WTC11 (cell line): ENCODE results near the gene STK39. TPM values are rescaled to one million over a fixed set of nuclear protein-coding genes. Genes with fewer than 3 reads are reported as not detected.

ENCODE experiments used
- ATAC-seq: fragments of 200-7000 bp; cut with Tn5 transposase; 2 replicates; pipeline ENCODE4 v1.10.0; 2021; ENCODE audit warnings: mild to moderate bottlenecking, moderate library complexity
- CTCF ChIA-PET: fragments of 300-600 bp; sonication (Branson Sonifier 250); formaldehyde crosslinking; loops from one replicate; lab custom pipeline; 2021; ENCODE audit warnings: antibody characterized with exemption; lab: Charles Lee
- POLR2A ChIA-PET: fragments of 350-600 bp; sonication (Branson Sonifier 250); formaldehyde crosslinking; loops from one replicate; lab custom pipeline; 2021; ENCODE audit warnings: antibody characterized with exemption; lab: Charles Lee
- DNase-seq: peaks from one replicate; pipeline ENCODE4 v3.0.0; 2021; ENCODE audit warnings: low spot score
- H3K27ac Mint-ChIP-seq: 2 replicates; pipeline ENCODE4 v1.8.0; 2021; ENCODE audit warnings: mixed read lengths
- H3K27me3 Mint-ChIP-seq: 2 replicates; pipeline ENCODE4 v1.8.0; 2021; ENCODE audit warnings: low read depth, mild to moderate bottlenecking, moderate library complexity, mixed read lengths
- H3K36me3 Mint-ChIP-seq: 2 replicates; pipeline ENCODE4 v1.8.0; 2021; ENCODE audit warnings: mixed read lengths
- H3K4me1 Mint-ChIP-seq: 2 replicates; pipeline ENCODE4 v1.8.0; 2022; ENCODE audit warnings: mixed read lengths
- H3K4me3 Mint-ChIP-seq: 2 replicates; pipeline ENCODE4 v1.8.0; 2021; ENCODE audit warnings: mild to moderate bottlenecking, moderate library complexity, mixed read lengths
- H3K9me3 Mint-ChIP-seq: 2 replicates; pipeline ENCODE4 v1.8.0; 2021; ENCODE audit warnings: mixed read lengths
- E2F5 ChIP-seq: sonication (generic); formaldehyde crosslinking; IDR thresholded peaks from 2 replicates; pipeline ENCODE4 v1.8.1; 2022; ENCODE audit warnings: mild to moderate bottlenecking, moderate library complexity, missing genetic modification reagents
- FOXP1 ChIP-seq: sonication (generic); formaldehyde crosslinking; IDR thresholded peaks from 2 replicates; pipeline ENCODE4 v1.8.0; 2022; ENCODE audit warnings: missing genetic modification reagents, mild to moderate bottlenecking, moderate library complexity, borderline replicate concordance
- HMGA2 ChIP-seq: fragments of 250-450 bp; sonication (Bioruptor Pico); IDR thresholded peaks from 2 replicates; pipeline ENCODE4 v1.4.0; 2021; ENCODE audit warnings: mild to moderate bottlenecking, moderate library complexity
- HMGXB4 ChIP-seq: sonication (generic); formaldehyde crosslinking; IDR thresholded peaks from 2 replicates; pipeline ENCODE4 v1.8.1; 2023; ENCODE audit warnings: mild to moderate bottlenecking, moderate library complexity, missing genetic modification reagents
- PRDM15 ChIP-seq: sonication (generic); formaldehyde crosslinking; IDR thresholded peaks from 2 replicates; pipeline ENCODE4 v1.8.0; 2022; ENCODE audit warnings: missing genetic modification reagents
- SP1 ChIP-seq: sonication (generic); formaldehyde crosslinking; conservative IDR thresholded peaks from 2 replicates; pipeline ENCODE4 v1.8.1; 2022; ENCODE audit warnings: missing genetic modification reagents
- USF2 ChIP-seq: sonication (generic); formaldehyde crosslinking; IDR thresholded peaks from 2 replicates; pipeline ENCODE4 v1.8.1; 2023; ENCODE audit warnings: mild to moderate bottlenecking, missing genetic modification reagents, moderate library complexity
- ZNF219 ChIP-seq: sonication (generic); formaldehyde crosslinking; IDR thresholded peaks from 2 replicates; pipeline ENCODE4 v1.8.0; 2023; ENCODE audit warnings: missing genetic modification reagents, mild to moderate bottlenecking, borderline replicate concordance
- ZNF317 ChIP-seq: sonication (generic); formaldehyde crosslinking; IDR thresholded peaks from 2 replicates; pipeline ENCODE4 v1.8.1; 2023; ENCODE audit warnings: low read depth, mild to moderate bottlenecking, moderate library complexity, missing genetic modification reagents, borderline replicate concordance
- total RNA-seq: library from RNA; stranded (reverse); gene quantifications from 3 replicates; pipeline ENCODE4 v1.2.3, GENCODE V29; 2021
- TF ChIP-seq, protein P1 (sequence below): sonication (generic); formaldehyde crosslinking; IDR thresholded peaks from 2 replicates; pipeline ENCODE4 v1.8.1; 2023; ENCODE audit warnings: mild to moderate bottlenecking, missing genetic modification reagents
- TF ChIP-seq, protein P2 (sequence below): sonication (generic); formaldehyde crosslinking; conservative IDR thresholded peaks from 2 replicates; pipeline ENCODE4 v1.8.1; 2023; ENCODE audit warnings: mild to moderate bottlenecking, low read depth, missing genetic modification reagents, moderate library complexity
- TF ChIP-seq, protein P3 (sequence below): sonication (generic); formaldehyde crosslinking; IDR thresholded peaks from 2 replicates; pipeline ENCODE4 v1.8.1; 2022; ENCODE audit warnings: missing genetic modification reagents, borderline replicate concordance
- TF ChIP-seq, protein P4 (sequence below): fragments of 250-450 bp; sonication (Bioruptor Pico); IDR thresholded peaks from 2 replicates; pipeline ENCODE4 v1.9.0; 2021; ENCODE audit warnings: mild to moderate bottlenecking

The STK39 gene
- total RNA-seq, 1 experiment from 2014 or later: 20.5 TPM

GRCh38 chr2:167939514-167940345, 307.7 kb downstream of the STK39 start (continued):
- TF ChIP-seq PRDM15 (CRISPR knock-in tag) (no peak), FOXP1 (CRISPR knock-in tag) (no peak), E2F5 (no peak)
- TF ChIP-seq, protein P1, sequence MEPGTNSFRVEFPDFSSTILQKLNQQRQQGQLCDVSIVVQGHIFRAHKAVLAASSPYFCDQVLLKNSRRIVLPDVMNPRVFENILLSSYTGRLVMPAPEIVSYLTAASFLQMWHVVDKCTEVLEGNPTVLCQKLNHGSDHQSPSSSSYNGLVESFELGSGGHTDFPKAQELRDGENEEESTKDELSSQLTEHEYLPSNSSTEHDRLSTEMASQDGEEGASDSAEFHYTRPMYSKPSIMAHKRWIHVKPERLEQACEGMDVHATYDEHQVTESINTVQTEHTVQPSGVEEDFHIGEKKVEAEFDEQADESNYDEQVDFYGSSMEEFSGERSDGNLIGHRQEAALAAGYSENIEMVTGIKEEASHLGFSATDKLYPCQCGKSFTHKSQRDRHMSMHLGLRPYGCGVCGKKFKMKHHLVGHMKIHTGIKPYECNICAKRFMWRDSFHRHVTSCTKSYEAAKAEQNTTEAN (CRISPR knock-in tag): no peak

GRCh38 chr2:167937403-167937802, 310.0 kb downstream of the STK39 start:
- Mint-ChIP-seq H3K4me1 (no peaks in the 10 kb centered on the region), H3K27me3 (no peaks in the 10 kb centered on the region), H3K4me3 (no peak overlapping the region), H3K9me3 (peaks cover 10% of the 10 kb centered on the region), H3K27ac (no peak overlapping the region), H3K36me3 (peaks cover 3% of the 10 kb centered on the region; the same call in 1 of the 2 replicates)
- CTCF ChIA-PET: interaction anchor here (1.0 to 1.7 kb wide), 2 partner anchors 179 to 181 kb away, joined by 3 to 5 read pairs; no protein-coding TSS in a partner anchor
- DNase-seq: no peak
- POLR2A ChIA-PET: no interaction called here
- no peak for ATAC-seq
- TF ChIP-seq, protein P2, sequence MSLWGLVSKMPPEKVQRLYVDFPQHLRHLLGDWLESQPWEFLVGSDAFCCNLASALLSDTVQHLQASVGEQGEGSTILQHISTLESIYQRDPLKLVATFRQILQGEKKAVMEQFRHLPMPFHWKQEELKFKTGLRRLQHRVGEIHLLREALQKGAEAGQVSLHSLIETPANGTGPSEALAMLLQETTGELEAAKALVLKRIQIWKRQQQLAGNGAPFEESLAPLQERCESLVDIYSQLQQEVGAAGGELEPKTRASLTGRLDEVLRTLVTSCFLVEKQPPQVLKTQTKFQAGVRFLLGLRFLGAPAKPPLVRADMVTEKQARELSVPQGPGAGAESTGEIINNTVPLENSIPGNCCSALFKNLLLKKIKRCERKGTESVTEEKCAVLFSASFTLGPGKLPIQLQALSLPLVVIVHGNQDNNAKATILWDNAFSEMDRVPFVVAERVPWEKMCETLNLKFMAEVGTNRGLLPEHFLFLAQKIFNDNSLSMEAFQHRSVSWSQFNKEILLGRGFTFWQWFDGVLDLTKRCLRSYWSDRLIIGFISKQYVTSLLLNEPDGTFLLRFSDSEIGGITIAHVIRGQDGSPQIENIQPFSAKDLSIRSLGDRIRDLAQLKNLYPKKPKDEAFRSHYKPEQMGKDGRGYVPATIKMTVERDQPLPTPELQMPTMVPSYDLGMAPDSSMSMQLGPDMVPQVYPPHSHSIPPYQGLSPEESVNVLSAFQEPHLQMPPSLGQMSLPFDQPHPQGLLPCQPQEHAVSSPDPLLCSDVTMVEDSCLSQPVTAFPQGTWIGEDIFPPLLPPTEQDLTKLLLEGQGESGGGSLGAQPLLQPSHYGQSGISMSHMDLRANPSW: no peak
- TF ChIP-seq, protein P3, sequence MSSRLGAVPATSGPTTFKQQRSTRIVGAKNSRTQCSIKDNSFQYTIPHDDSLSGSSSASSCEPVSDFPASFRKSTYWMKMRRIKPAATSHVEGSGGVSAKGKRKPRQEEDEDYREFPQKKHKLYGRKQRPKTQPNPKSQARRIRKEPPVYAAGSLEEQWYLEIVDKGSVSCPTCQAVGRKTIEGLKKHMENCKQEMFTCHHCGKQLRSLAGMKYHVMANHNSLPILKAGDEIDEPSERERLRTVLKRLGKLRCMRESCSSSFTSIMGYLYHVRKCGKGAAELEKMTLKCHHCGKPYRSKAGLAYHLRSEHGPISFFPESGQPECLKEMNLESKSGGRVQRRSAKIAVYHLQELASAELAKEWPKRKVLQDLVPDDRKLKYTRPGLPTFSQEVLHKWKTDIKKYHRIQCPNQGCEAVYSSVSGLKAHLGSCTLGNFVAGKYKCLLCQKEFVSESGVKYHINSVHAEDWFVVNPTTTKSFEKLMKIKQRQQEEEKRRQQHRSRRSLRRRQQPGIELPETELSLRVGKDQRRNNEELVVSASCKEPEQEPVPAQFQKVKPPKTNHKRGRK (CRISPR knock-in tag): no peak
- TF ChIP-seq ZNF219 (CRISPR knock-in tag) (no peak), FOXP1 (CRISPR knock-in tag) (no peak), USF2 (no peak), ZNF317 (CRISPR knock-in tag) (no peak), SP1 (CRISPR knock-in tag) (no peak), HMGA2 (CRISPR knock-in tag) (no peak), HMGXB4 (CRISPR knock-in tag) (no peak)
- TF ChIP-seq, protein P4, sequence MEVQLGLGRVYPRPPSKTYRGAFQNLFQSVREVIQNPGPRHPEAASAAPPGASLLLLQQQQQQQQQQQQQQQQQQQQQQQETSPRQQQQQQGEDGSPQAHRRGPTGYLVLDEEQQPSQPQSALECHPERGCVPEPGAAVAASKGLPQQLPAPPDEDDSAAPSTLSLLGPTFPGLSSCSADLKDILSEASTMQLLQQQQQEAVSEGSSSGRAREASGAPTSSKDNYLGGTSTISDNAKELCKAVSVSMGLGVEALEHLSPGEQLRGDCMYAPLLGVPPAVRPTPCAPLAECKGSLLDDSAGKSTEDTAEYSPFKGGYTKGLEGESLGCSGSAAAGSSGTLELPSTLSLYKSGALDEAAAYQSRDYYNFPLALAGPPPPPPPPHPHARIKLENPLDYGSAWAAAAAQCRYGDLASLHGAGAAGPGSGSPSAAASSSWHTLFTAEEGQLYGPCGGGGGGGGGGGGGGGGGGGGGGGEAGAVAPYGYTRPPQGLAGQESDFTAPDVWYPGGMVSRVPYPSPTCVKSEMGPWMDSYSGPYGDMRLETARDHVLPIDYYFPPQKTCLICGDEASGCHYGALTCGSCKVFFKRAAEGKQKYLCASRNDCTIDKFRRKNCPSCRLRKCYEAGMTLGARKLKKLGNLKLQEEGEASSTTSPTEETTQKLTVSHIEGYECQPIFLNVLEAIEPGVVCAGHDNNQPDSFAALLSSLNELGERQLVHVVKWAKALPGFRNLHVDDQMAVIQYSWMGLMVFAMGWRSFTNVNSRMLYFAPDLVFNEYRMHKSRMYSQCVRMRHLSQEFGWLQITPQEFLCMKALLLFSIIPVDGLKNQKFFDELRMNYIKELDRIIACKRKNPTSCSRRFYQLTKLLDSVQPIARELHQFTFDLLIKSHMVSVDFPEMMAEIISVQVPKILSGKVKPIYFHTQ (CRISPR knock-in tag): no peak
